ENCODE results near the gene EHMT2. TPM values are rescaled to one million over a fixed set of nuclear protein-coding genes. Genes with fewer than 3 reads are reported as not detected.
"Not testable (repeated sequence)": the region's sequence is repeated elsewhere in the genome, so short reads cannot be mapped to it uniquely, and the experiment has no call there.

The EHMT2 gene
- total and polyA plus RNA-seq, 7 donors: 6.8 to 20.8 (median 8.4) TPM

- Histone ChIP-seq H3K9me3 (no peaks in the 10 kb centered on the region), H3K27ac (no peak overlapping the region), H3K4me1 (no peaks in the 10 kb centered on the region), H3K4me3 (no peak overlapping the region), H3K36me3 (ENCODE audit: insufficient read depth in 1 of 2, low read depth in 1 of 2) (no peaks in the 10 kb centered on the region), H3K27me3 (ENCODE audit: insufficient read depth in 3 of 3, low read length in 2 of 3) (peaks cover 0 to under 1% (median 0%) of the 10 kb centered on the region in 3 donors)
- WGBS, 3 donors: 84 to 85% (median 85%) methylated on average over 19 of the region's 19 CpGs
- DNase-seq: no peak
- intact Hi-C loops (cut with DNase I): no loop called here
- TF ChIP-seq CTCF (IDR thresholded peaks at IDR 0.05): no peak
- no peak for ATAC-seq
Measured at GRCh38 chr6:31933537-31933936, 36.0 kb upstream of the EHMT2 start.

- ATAC-seq; H3K36me3 ChIP-seq (ENCODE audit: insufficient read depth in 1 of 2, low read depth in 1 of 2); H3K4me1 ChIP-seq; H3K9me3 ChIP-seq; H3K4me3 ChIP-seq; DNase-seq; H3K27me3 ChIP-seq (ENCODE audit: insufficient read depth in 3 of 3, low read length in 2 of 3); intact Hi-C loops (cut with DNase I); H3K27ac ChIP-seq: not testable (repeated sequence)
- 83 to 100% (median 89%) methylated on average over 1 to 25 of the region's 32 CpGs for WGBS, 3 donors
Measured at GRCh38 chr6:31932137-31932536, 34.6 kb upstream of the EHMT2 start.

- H3K27ac ChIP-seq: no peak overlapping the region
- no peak for ATAC-seq
- no peaks in the 10 kb centered on the region for H3K9me3 ChIP-seq
- intact Hi-C loops (cut with DNase I): no loop called here
- H3K4me3 ChIP-seq: no peak overlapping the region
- H3K4me1 ChIP-seq: no peaks in the 10 kb centered on the region
- WGBS, 3 donors: 77 to 97% (median 91%) methylated on average over 1 of the region's 1 CpG
- TF ChIP-seq CTCF (IDR thresholded peaks at IDR 0.05): no peak
- H3K36me3 ChIP-seq (ENCODE audit: insufficient read depth in 1 of 2, low read depth in 1 of 2): no peaks in the 10 kb centered on the region
- peaks cover 0 to 2% (median 0%) of the 10 kb centered on the region in 3 donors for H3K27me3 ChIP-seq (ENCODE audit: insufficient read depth in 3 of 3, low read length in 2 of 3)
- DNase-seq: no peak
Measured at GRCh38 chr6:31930962-31931361, 33.5 kb upstream of the EHMT2 start.

GRCh38 chr6:31928672-31928939, 31.1 kb upstream of the EHMT2 start:
- intact Hi-C loops (cut with DNase I): no loop called here
- H3K36me3 ChIP-seq (ENCODE audit: insufficient read depth in 1 of 2, low read depth in 1 of 2): no peaks in the 10 kb centered on the region
- ATAC-seq (no peak), DNase-seq (no peak)
- WGBS, 3 donors: 37 to 51% (median 48%) methylated on average over 9 of the region's 9 CpGs
- H3K4me1 ChIP-seq: no peaks in the 10 kb centered on the region
- TF ChIP-seq CTCF (IDR thresholded peaks at IDR 0.05): no peak
- peaks cover 0 to 2% (median 0%) of the 10 kb centered on the region in 3 donors for H3K27me3 ChIP-seq (ENCODE audit: insufficient read depth in 3 of 3, low read length in 2 of 3)
- no peak overlapping the region for H3K4me3 ChIP-seq
- no peaks in the 10 kb centered on the region for H3K9me3 ChIP-seq
- no peak overlapping the region for H3K27ac ChIP-seq

GRCh38 chr6:31927863-31928671, 30.6 kb upstream of the EHMT2 start:
- ATAC-seq (no peak), DNase-seq (no peak)
- H3K36me3 ChIP-seq (ENCODE audit: insufficient read depth in 1 of 2, low read depth in 1 of 2): no peaks in the 10 kb centered on the region
- no peaks in the 10 kb centered on the region for H3K4me1 ChIP-seq
- peak overlapping the region; percentile 28 for H3K4me3 ChIP-seq
- H3K27me3 ChIP-seq (ENCODE audit: insufficient read depth in 3 of 3, low read length in 2 of 3): peaks cover 0 to 2% (median 0%) of the 10 kb centered on the region in 3 donors
- H3K27ac ChIP-seq: no peak overlapping the region
- WGBS, 3 donors: 65 to 77% (median 66%) methylated on average over 11 of the region's 11 CpGs
- intact Hi-C loops (cut with DNase I): no loop called here
- no peaks in the 10 kb centered on the region for H3K9me3 ChIP-seq
- TF ChIP-seq CTCF (IDR thresholded peaks at IDR 0.05): no peak
